Gastrocnemius medialis (tissue), 4 donors: Measurements from ENCODE around the gene VWA8.

Experiments
- CTCF ChIP-seq, 5 experiments: fragments of 450-650 bp in 3 of 5; fragments of 200-600 bp in 2 of 5; sonication (generic) in 2 of 5; IDR thresholded peaks in 4 of 5; conservative IDR thresholded peaks in 1 of 5; 1 replicate in 4 of 5; 2 replicates in 1 of 5; pipeline ENCODE4 v1.5.1; 2016 to 2019; ENCODE audit warnings: antibody characterized with exemption in 5 of 5, mild to moderate bottlenecking in 3 of 5, moderate library complexity in 3 of 5
- POLR2A ChIP-seq, 2 donors: fragments of 450-650 bp; IDR thresholded peaks; one replicate each; pipeline ENCODE4 v1.6.1; 2017; ENCODE audit warnings: antibody characterized with exemption in 2 of 2, mild to moderate bottlenecking in 2 of 2, moderate library complexity in 2 of 2

- TF ChIP-seq CTCF (IDR thresholded peaks at IDR 0.05 in 4 of 5, conservative IDR thresholded peaks at IDR 0.05 in 1 of 5) (no peak), POLR2A (IDR thresholded peaks at IDR 0.05) (no peak)
These were observed 135.2 kb downstream of the VWA8 start for GRCh38 chr13:41825691-41826090.
